HEK293 (cell line): ENCODE measurements around the gene GNB1.

Source experiments
- BCL6B ChIP-seq: fragments of 450-650 bp; formaldehyde crosslinking; IDR thresholded peaks from 2 replicates; pipeline ENCODE4 v1.5.1; 2017; ENCODE audit warnings: missing biosample characterization, missing genetic modification characterization
- SETDB1 ChIP-seq: IDR thresholded peaks from one replicate; pipeline ENCODE4 v1.6.1; 2017; ENCODE audit warnings: mild to moderate bottlenecking, low read length, moderate library complexity, mixed read lengths; ENCODE audit not compliant: insufficient read length
- ZBTB11 ChIP-seq: fragments of 450-650 bp; formaldehyde crosslinking; conservative IDR thresholded peaks from 2 replicates; pipeline ENCODE4 v1.5.1; 2016; ENCODE audit warnings: low read depth, missing biosample characterization, missing genetic modification characterization
- ZFHX2 ChIP-seq: fragments of 450-650 bp; formaldehyde crosslinking; conservative IDR thresholded peaks from 2 replicates; pipeline ENCODE4 v1.5.1; 2016; ENCODE audit warnings: missing biosample characterization, missing genetic modification characterization
- ZFP3 ChIP-seq: fragments of 450-650 bp; formaldehyde crosslinking; IDR thresholded peaks from 2 replicates; pipeline ENCODE4 v1.5.1; 2016; ENCODE audit warnings: low read depth, missing biosample characterization, missing genetic modification characterization
- ZFP37 ChIP-seq: fragments of 450-650 bp; formaldehyde crosslinking; IDR thresholded peaks from 2 replicates; pipeline ENCODE4 v1.5.1; 2016; ENCODE audit warnings: missing biosample characterization, missing genetic modification characterization
- ZNF121 ChIP-seq: fragments of 450-650 bp; formaldehyde crosslinking; IDR thresholded peaks from 2 replicates; pipeline ENCODE4 v1.5.1; 2016; ENCODE audit warnings: missing biosample characterization, missing genetic modification characterization
- ZNF148 ChIP-seq: fragments of 450-650 bp; formaldehyde crosslinking; IDR thresholded peaks from 2 replicates; pipeline ENCODE4 v1.5.0; 2017; ENCODE audit warnings: missing biosample characterization, missing genetic modification characterization, borderline replicate concordance
- ZNF18 ChIP-seq: fragments of 450-650 bp; formaldehyde crosslinking; IDR thresholded peaks from 2 replicates; pipeline ENCODE4 v1.5.1; 2016; ENCODE audit warnings: missing biosample characterization, missing genetic modification characterization
- ZNF24 ChIP-seq: fragments of 450-650 bp; formaldehyde crosslinking; IDR thresholded peaks from 2 replicates; pipeline ENCODE4 v1.5.1; 2016; ENCODE audit warnings: missing biosample characterization, missing genetic modification characterization
- ZNF26 ChIP-seq: fragments of 450-650 bp; formaldehyde crosslinking; IDR thresholded peaks from 2 replicates; pipeline ENCODE4 v1.5.1; 2016; ENCODE audit warnings: missing biosample characterization, missing genetic modification characterization
- ZNF280C ChIP-seq: fragments of 450-650 bp; formaldehyde crosslinking; IDR thresholded peaks from 2 replicates; pipeline ENCODE4 v1.5.1; 2016; ENCODE audit warnings: missing biosample characterization, missing genetic modification characterization
- ZNF488 ChIP-seq: fragments of 450-650 bp; formaldehyde crosslinking; IDR thresholded peaks from 2 replicates; pipeline ENCODE4 v1.5.1; 2016; ENCODE audit warnings: missing biosample characterization, missing genetic modification characterization
- ZNF510 ChIP-seq: fragments of 450-650 bp; formaldehyde crosslinking; IDR thresholded peaks from 2 replicates; pipeline ENCODE4 v1.5.1; 2018; ENCODE audit warnings: mild to moderate bottlenecking, missing genetic modification characterization, missing biosample characterization; ENCODE audit not compliant: insufficient replicate concordance
- ZNF561 ChIP-seq: fragments of 450-650 bp; IDR thresholded peaks from 2 replicates; pipeline ENCODE4 v1.5.1; 2018; ENCODE audit warnings: missing biosample characterization, missing genetic modification characterization, borderline replicate concordance
- ZNF571 ChIP-seq: fragments of 450-650 bp; formaldehyde crosslinking; IDR thresholded peaks from 2 replicates; pipeline ENCODE4 v1.5.0; 2017; ENCODE audit warnings: missing biosample characterization, missing genetic modification characterization
- ZNF585B ChIP-seq: fragments of 450-650 bp; formaldehyde crosslinking; IDR thresholded peaks from 2 replicates; pipeline ENCODE4 v1.5.1; 2016; ENCODE audit warnings: missing biosample characterization, missing genetic modification characterization
- ZNF621 ChIP-seq: fragments of 450-650 bp; formaldehyde crosslinking; IDR thresholded peaks from 2 replicates; pipeline ENCODE4 v1.5.1; 2017; ENCODE audit warnings: missing biosample characterization, missing genetic modification characterization
- ZNF658 ChIP-seq: fragments of 450-650 bp; formaldehyde crosslinking; IDR thresholded peaks from 2 replicates; pipeline ENCODE4; 2016; ENCODE audit warnings: missing biosample characterization, missing genetic modification characterization
- ZNF677 ChIP-seq: fragments of 450-650 bp; IDR thresholded peaks from 2 replicates; pipeline ENCODE4 v1.5.0; 2018; ENCODE audit warnings: missing biosample characterization, mild to moderate bottlenecking, missing genetic modification characterization, moderate library complexity
- ZNF707 ChIP-seq: fragments of 450-650 bp; formaldehyde crosslinking; IDR thresholded peaks from 2 replicates; pipeline ENCODE4 v1.5.1; 2016; ENCODE audit warnings: missing biosample characterization, missing genetic modification characterization
- ZNF791 ChIP-seq: fragments of 450-650 bp; formaldehyde crosslinking; IDR thresholded peaks from 2 replicates; pipeline ENCODE4 v1.5.1; 2016; ENCODE audit warnings: missing biosample characterization, missing genetic modification characterization
- ZNF843 ChIP-seq: fragments of 450-650 bp; formaldehyde crosslinking; IDR thresholded peaks from 2 replicates; pipeline ENCODE4 v1.5.1; 2016; ENCODE audit warnings: missing biosample characterization, missing genetic modification characterization
- TF ChIP-seq, protein P1 (sequence below): fragments of 450-650 bp; formaldehyde crosslinking; IDR thresholded peaks from 2 replicates; pipeline ENCODE4 v1.5.1; 2016; ENCODE audit warnings: missing biosample characterization, missing genetic modification characterization, low read depth

The GNB1 gene

GRCh38 chr1:1907098-1907736 is 16.3 kb upstream of the GNB1 start (continued):
- TF ChIP-seq ZBTB11 (tag by site-specific recombination), result no peak
- TF ChIP-seq ZNF280C, result no peak
- TF ChIP-seq ZNF585B (tag by site-specific recombination), result no peak
- TF ChIP-seq ZFHX2 (tag by site-specific recombination), result no peak
- TF ChIP-seq ZNF488 (tag by site-specific recombination), result no peak
- no peak for TF ChIP-seq ZNF791
- peak; percentile 70 for TF ChIP-seq ZNF24
- TF ChIP-seq SETDB1, result peak; percentile 34
- TF ChIP-seq ZFP37 (tag by site-specific recombination), result no peak
- 0 out of 2 replicates have a peak, but pooled peaks have one; percentile 36 for TF ChIP-seq BCL6B (tag by site-specific recombination)
- TF ChIP-seq ZNF843, result no peak
- no peak; the same call in 1 of the 2 replicates for TF ChIP-seq ZNF121 (tag by site-specific recombination)
- TF ChIP-seq ZNF677 (tag by site-specific recombination), result no peak; the same call in 1 of the 2 replicates
- TF ChIP-seq ZNF658 (tag by site-specific recombination), result no peak
- no peak for TF ChIP-seq ZNF18
- TF ChIP-seq ZNF561 (tag by site-specific recombination), result no peak
- TF ChIP-seq ZNF707, result no peak
- TF ChIP-seq ZFP3 (tag by site-specific recombination), result no peak
- TF ChIP-seq, protein P1, sequence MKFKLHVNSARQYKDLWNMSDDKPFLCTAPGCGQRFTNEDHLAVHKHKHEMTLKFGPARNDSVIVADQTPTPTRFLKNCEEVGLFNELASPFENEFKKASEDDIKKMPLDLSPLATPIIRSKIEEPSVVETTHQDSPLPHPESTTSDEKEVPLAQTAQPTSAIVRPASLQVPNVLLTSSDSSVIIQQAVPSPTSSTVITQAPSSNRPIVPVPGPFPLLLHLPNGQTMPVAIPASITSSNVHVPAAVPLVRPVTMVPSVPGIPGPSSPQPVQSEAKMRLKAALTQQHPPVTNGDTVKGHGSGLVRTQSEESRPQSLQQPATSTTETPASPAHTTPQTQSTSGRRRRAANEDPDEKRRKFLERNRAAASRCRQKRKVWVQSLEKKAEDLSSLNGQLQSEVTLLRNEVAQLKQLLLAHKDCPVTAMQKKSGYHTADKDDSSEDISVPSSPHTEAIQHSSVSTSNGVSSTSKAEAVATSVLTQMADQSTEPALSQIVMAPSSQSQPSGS (tag by site-specific recombination), result no peak
- no peak for TF ChIP-seq ZNF621
- no peak for TF ChIP-seq ZNF26 (tag by site-specific recombination)
- no peak for TF ChIP-seq ZNF571 (tag by site-specific recombination)
- TF ChIP-seq ZNF148 (tag by site-specific recombination), result no peak
- TF ChIP-seq ZNF510 (tag by site-specific recombination), result no peak
